Measurements from ENCODE around the gene PTP4A1. TPM values are rescaled to one million over a fixed set of nuclear protein-coding genes. Genes with fewer than 3 reads are reported as not detected.

Gene PTP4A1
- total RNA-seq, 4 donors from 2014 or later: 19.0 to 35.3 (median 25.8) TPM

DNA sequence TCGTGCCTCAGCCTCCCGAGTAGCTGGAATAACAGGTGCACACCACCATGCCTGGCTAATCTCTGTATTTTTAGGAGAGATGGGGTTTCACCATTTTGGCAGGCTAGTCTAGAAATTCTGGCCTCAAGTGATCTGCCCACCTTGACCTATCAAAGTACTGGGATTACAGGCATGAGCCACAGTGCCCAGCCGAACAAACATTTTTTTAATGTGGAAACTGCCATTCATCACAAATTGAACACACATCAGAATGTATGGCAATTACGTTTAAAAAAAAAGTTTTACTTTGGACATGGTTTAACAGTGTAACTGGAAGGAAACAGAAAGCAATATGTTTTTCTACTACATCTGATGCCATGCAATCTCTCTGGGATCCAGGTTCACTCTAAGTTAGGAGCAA, 38.3 kb upstream of the PTP4A1 start:
- intact Hi-C loops (cut with DNase I; ENCODE audit: low total_unique reads): no loop called here
- H3K4me3 ChIP-seq: no peak overlapping the region
- no peaks in the 10 kb centered on the region for H3K9me3 ChIP-seq
- no peaks in the 10 kb centered on the region for H3K36me3 ChIP-seq
- TF ChIP-seq POLR2A (IDR thresholded peaks at IDR 0.05): no peak
- TF ChIP-seq, protein P1, sequence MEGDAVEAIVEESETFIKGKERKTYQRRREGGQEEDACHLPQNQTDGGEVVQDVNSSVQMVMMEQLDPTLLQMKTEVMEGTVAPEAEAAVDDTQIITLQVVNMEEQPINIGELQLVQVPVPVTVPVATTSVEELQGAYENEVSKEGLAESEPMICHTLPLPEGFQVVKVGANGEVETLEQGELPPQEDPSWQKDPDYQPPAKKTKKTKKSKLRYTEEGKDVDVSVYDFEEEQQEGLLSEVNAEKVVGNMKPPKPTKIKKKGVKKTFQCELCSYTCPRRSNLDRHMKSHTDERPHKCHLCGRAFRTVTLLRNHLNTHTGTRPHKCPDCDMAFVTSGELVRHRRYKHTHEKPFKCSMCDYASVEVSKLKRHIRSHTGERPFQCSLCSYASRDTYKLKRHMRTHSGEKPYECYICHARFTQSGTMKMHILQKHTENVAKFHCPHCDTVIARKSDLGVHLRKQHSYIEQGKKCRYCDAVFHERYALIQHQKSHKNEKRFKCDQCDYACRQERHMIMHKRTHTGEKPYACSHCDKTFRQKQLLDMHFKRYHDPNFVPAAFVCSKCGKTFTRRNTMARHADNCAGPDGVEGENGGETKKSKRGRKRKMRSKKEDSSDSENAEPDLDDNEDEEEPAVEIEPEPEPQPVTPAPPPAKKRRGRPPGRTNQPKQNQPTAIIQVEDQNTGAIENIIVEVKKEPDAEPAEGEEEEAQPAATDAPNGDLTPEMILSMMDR (IDR thresholded peaks at IDR 0.05): no peak
- no peaks in the 10 kb centered on the region for H3K27me3 ChIP-seq
- no peak overlapping the region for H3K27ac ChIP-seq
- DNase-seq: no peak
- H3K4me1 ChIP-seq: no peaks in the 10 kb centered on the region

DNA sequence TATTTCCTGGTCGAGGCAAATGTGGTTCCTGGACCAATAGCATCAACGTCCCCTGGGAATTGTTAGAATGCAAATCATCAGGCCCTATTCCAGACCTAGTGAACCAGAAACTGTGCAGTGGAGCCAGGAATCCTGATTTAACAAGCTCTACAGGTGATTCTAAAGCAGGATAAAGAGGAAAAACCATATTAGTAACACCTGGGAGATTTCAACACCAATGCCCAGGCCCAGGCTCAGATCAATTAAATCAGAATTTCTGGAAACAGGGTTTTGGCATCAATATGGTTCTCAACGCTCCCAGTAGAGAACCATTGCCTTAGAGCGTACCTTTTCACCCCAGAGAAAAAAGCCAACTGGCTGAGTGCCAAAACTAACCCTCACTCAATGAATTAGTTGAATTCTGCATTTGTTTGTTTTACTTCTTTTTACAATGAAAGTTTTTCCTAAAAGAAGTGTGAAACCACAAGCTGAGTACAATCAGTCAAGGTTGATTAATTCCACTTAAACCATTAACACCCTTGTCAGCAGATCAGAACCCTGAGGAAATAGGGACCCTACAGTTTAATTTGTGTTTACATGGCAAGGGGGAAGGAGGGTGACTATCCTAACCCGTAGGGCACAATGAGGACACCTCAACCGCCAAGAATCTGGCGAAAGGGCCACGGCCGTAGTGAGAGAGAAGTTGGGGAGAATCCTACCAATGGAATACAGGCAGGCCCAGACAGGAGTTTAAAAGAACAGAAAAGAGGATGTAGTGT, 34.9 kb upstream of the PTP4A1 start:
- H3K4me1 ChIP-seq: no peaks in the 10 kb centered on the region
- no peak for DNase-seq
- H3K27me3 ChIP-seq: no peaks in the 10 kb centered on the region
- no peak overlapping the region for H3K27ac ChIP-seq
- H3K36me3 ChIP-seq: no peaks in the 10 kb centered on the region
- no peak overlapping the region for H3K4me3 ChIP-seq
- TF ChIP-seq, protein P1 (IDR thresholded peaks at IDR 0.05): no peak
- TF ChIP-seq POLR2A (IDR thresholded peaks at IDR 0.05): no peak
- intact Hi-C loops (cut with DNase I; ENCODE audit: low total_unique reads): no loop called here
- no peaks in the 10 kb centered on the region for H3K9me3 ChIP-seq

DNA sequence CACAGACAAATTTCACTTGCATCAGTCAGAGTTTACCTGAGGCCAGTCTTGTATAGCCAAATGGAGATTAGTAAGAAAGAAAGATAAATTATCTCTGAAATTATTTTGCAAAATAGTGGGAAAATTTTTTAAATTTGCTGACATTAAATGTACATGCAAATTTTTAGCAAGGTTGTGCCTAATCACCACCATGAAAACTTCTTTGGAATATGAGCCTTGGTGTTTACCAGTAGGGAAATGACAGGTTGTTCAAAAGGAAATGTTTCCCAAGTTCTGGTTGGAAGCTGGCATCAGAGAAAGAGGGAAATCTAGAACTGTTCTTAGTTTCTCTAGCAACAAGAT, 34.4 kb upstream of the PTP4A1 start:
- DNase-seq: no peak
- H3K27ac ChIP-seq: no peak overlapping the region
- no peaks in the 10 kb centered on the region for H3K9me3 ChIP-seq
- intact Hi-C loops (cut with DNase I; ENCODE audit: low total_unique reads): no loop called here
- H3K4me1 ChIP-seq: no peaks in the 10 kb centered on the region
- H3K36me3 ChIP-seq: no peaks in the 10 kb centered on the region
- H3K4me3 ChIP-seq: no peak overlapping the region
- TF ChIP-seq, protein P1 (IDR thresholded peaks at IDR 0.05): no peak
- no peak for TF ChIP-seq POLR2A (IDR thresholded peaks at IDR 0.05)
- H3K27me3 ChIP-seq: no peaks in the 10 kb centered on the region

DNA sequence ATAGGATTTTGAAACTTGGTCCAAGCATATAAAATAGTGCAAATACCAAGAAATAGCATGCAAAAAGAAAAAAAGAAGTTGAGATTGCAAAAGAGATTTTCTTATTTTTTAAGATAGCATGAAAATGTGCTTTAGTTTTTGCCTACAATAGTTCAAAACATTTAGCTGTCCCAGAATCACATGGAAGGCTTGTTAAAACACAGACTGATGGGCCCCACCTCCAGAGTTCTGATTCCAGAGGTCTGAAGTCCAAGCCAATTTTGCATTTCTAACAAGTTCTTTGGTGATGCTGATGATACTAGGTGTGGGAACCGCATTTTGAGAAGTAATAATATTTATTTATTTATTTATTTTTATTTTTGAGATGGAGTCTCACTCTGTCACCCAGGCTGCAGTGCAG, 33.7 kb upstream of the PTP4A1 start:
- no peak for DNase-seq
- Histone ChIP-seq H3K27ac (no peak overlapping the region), H3K4me3 (no peak overlapping the region), H3K27me3 (no peaks in the 10 kb centered on the region), H3K36me3 (no peaks in the 10 kb centered on the region), H3K4me1 (no peaks in the 10 kb centered on the region), H3K9me3 (no peaks in the 10 kb centered on the region)
- TF ChIP-seq POLR2A (IDR thresholded peaks at IDR 0.05): no peak
- TF ChIP-seq, protein P1 (IDR thresholded peaks at IDR 0.05): no peak
- intact Hi-C loops (cut with DNase I; ENCODE audit: low total_unique reads): no loop called here

DNA sequence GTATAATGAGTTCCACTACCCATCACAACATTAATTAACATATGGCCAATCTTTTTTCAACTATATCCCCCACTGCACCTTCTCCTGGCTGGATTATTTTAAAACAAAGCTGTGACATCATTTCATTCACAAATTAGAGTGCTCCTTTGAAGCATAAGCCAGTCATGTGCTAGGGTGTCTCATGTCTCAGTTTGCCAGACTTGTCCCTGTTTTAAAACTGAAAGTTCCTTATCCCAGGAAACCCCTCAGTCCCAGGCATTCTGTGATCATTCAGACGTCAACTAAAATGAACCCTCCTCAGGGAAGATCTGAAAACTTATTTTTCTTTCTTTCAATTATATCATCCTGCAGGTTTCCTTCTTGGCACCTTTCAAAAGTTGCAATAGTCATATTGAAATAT, 29.3 kb upstream of the PTP4A1 start:
- intact Hi-C loops (cut with DNase I; ENCODE audit: low total_unique reads): no loop called here
- no peak for DNase-seq

More for the DNA sequence above, 29.3 kb upstream of the PTP4A1 start:
- TF ChIP-seq POLR2A (IDR thresholded peaks at IDR 0.05): no peak
- TF ChIP-seq, protein P1 (IDR thresholded peaks at IDR 0.05): no peak
- Histone ChIP-seq H3K9me3 (no peaks in the 10 kb centered on the region), H3K36me3 (no peaks in the 10 kb centered on the region), H3K4me3 (no peak overlapping the region), H3K27me3 (no peaks in the 10 kb centered on the region), H3K4me1 (no peaks in the 10 kb centered on the region), H3K27ac (no peak overlapping the region)

All from uterus (tissue), 4 donors.